ENCODE data around the gene POLK. TPM values are rescaled to one million over a fixed set of nuclear protein-coding genes. Genes with fewer than 3 reads are reported as not detected.

POLK gene
- total RNA-seq (10 to 100 TPM; 20.6 to 36.6 (median 24.9) TPM), polyA plus RNA-seq (10 to 100 TPM; 16.7 to 22.5 TPM), total RNA-seq (34.6 reads per million, percentile 63 among the genes with 10 or more reads in this experiment)

DNA sequence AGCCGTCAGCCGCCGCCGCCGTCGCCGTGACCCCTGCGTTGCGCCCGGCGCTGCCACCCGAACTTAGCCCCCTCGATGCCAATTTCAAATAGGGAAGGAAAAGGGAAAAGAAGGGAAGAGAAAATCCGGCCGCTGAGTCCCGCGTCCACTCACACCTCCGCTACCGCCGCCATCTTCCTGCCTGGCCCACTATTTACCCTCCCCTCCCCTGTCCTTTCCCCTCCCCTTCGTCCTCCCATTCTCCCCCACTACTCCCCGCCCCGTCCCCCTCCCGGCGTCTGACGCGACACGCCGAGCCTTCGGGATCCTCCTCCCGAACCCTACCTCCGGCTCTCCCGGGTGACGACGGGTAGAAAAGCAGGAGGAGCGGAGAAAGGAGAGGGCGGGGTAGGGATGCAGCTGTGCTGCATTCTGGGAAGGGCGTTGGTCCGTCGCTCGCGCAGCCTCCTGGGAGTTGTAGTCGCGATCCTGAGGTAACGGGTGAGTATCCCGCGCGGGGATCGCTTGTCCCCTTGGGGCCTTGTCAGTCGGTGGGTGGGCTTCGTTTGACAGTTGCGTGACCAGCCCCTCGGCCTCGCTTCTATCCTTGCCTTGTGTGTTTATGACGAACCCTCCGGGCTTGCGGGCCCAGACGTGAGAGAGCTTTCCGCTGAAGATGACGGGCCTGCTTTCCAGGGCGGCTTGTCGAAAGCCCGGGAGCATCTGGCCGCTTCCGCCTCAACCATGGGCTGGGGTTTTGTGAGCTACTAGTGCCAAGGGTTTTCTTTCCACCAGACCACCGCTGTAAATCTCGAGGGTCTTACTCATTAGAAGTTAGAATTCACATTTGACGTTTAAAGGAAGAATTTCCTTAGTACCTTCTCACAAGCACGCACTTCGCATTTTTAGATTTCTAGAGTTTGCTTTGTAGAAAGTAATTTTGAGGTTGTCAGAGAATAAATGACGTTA lies at the start of gene POLK, which contains the start of gene CERT1:
Gene POLK (plus strand): TSS at position 457 of the 948 bp plus-strand sequence.
Gene CERT1 (minus strand): TSS at position 195 of the 948 bp plus-strand sequence. CDS start 422 bp downstream, outside the sequence.
- peaks cover 0 to 11% (median 0%) of the 10 kb centered on the region in 11 donors for H3K9me3 Mint-ChIP-seq
- ATAC-seq (peak; percentile 95), DNase-seq (peak; percentile 70 to 94 (median 90))
- Histone ChIP-seq H3K27ac (ENCODE audit: low read depth, low read length) (peak within 1 kb of the TSS; percentile 75), H3K4me3 (ENCODE audit: low read length) (peak within 1 kb of the TSS; percentile 78), H3K9me3 (ENCODE audit: control insufficient read depth in 2 of 3, low read length in 3 of 3) (no peaks in the 10 kb centered on the region), H3K4me1 (ENCODE audit: control insufficient read depth in 2 of 2, insufficient read depth in 2 of 2, low read length in 2 of 2) (peaks cover 14 to 28% of the 10 kb centered on the region in 2 donors), H3K27me3 (ENCODE audit: control insufficient read depth in 2 of 2, insufficient read depth in 2 of 2, low read length in 2 of 2) (no peaks in the 10 kb centered on the region), H3K36me3 (ENCODE audit: control insufficient read depth in 2 of 3, insufficient read depth in 3 of 3, low read length in 3 of 3) (peaks cover 0 to 13% (median 0%) of the 10 kb centered on the region in 3 experiments)
- no peaks in the 10 kb centered on the region for H3K27me3 Mint-ChIP-seq
- ChIA-PET CTCF (no interaction called here), POLR2A (interaction anchor here (0.6 to 1.9 kb wide), 5 partner anchors 9 to 876 kb away, joined by 3 to 6 read pairs (median 4); partner anchors contain the start of genes GCNT4 and HMGCR)
- H3K4me1 Mint-ChIP-seq, result peaks cover 29 to 77% (median 54%) of the 10 kb centered on the region in 7 donors
- peak within 1 kb of the TSS; percentile 84 to 98 (median 93) for H3K27ac Mint-ChIP-seq
- peak within 1 kb of the TSS; percentile 89 to 97 (median 94) for H3K4me3 Mint-ChIP-seq
- intact Hi-C loops (cut with micrococcal nuclease), result loop anchor here (1.0 to 10.0 kb wide), 25 partner anchors 13 to 1946 kb away; partner anchors contain the start of genes GCNT4 (in 2 of the 2), GFM2 (in 2 of the 2), HEXB (in 2 of the 2) and NSA2 (in 2 of the 2)
- H3K36me3 Mint-ChIP-seq, result peaks cover 0 to 24% (median 7%) of the 10 kb centered on the region in 5 donors

DNA sequence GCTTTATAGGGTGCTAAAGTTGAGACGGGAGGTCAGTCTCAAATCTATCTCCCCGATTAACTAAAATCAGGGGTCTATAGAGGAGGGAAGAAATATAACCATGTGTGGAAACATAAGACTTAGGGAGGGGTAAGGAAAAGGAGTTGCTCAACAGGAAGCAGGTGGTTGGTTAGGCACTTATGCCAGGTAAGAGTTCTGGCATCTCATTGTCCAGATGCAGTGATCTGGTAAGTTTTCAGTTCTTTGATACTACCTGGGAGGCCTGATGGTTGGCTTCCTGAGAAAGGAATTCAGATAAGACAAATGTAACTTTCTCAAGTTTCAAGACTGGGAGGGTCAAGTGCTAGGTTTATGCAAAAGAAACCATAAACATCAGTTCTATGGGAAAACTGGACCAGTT lies 48.0 kb upstream of the POLK start:
- CTCF ChIA-PET, result no interaction called here
- DNase-seq, result no peak
- H3K36me3 Mint-ChIP-seq, result peaks cover 0 to 57% (median 46%) of the 10 kb centered on the region in 5 donors
- H3K27me3 Mint-ChIP-seq, result no peaks in the 10 kb centered on the region
- H3K9me3 ChIP-seq (ENCODE audit: control insufficient read depth in 2 of 3, low read length in 3 of 3), result peaks cover 0 to 6% (median 3%) of the 10 kb centered on the region in 3 experiments
- no peak overlapping the region for H3K4me3 ChIP-seq (ENCODE audit: low read length)
- no peak overlapping the region for H3K27ac ChIP-seq (ENCODE audit: low read depth, low read length)
- intact Hi-C loops (cut with micrococcal nuclease), result no loop called here
- peaks cover 28 to 70% (median 56%) of the 10 kb centered on the region in 7 donors for H3K4me1 Mint-ChIP-seq
- H3K27me3 ChIP-seq (ENCODE audit: control insufficient read depth in 2 of 2, insufficient read depth in 2 of 2, low read length in 2 of 2), result no peaks in the 10 kb centered on the region
- H3K27ac Mint-ChIP-seq, result peak overlapping the region in 1 of 9 donors; percentile 47
- H3K9me3 Mint-ChIP-seq, result peaks cover 0 to 17% (median 8%) of the 10 kb centered on the region in 11 donors
- ATAC-seq, result no peak
- POLR2A ChIA-PET, result no interaction called here
- H3K4me1 ChIP-seq (ENCODE audit: control insufficient read depth in 2 of 2, insufficient read depth in 2 of 2, low read length in 2 of 2), result peaks cover 0 to 19% of the 10 kb centered on the region in 2 donors
- peak overlapping the region in 1 of 10 donors; percentile 16 for H3K4me3 Mint-ChIP-seq
- H3K36me3 ChIP-seq (ENCODE audit: control insufficient read depth in 2 of 3, insufficient read depth in 3 of 3, low read length in 3 of 3), result peaks cover 0 to 7% (median 0%) of the 10 kb centered on the region in 3 experiments

DNA sequence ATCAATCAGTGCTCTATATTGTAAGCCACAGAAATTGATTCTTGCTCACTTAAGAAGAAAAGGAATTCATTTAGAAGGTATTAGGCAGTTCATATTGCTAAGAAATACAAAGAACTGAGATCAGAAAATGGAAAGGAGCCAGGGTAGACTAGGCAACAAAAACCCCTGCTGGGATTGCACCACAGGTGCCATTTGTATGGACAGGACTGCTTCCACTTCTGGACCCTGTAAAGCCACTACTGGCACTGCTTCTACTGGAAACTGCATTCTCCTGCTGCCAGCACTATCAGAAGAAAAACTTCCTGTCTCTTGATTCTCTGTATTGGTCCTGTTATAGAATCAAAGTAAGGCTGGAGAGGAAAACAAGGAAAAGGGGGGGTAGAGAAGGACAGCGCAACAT lies 46.2 kb upstream of the POLK start:
- H3K9me3 Mint-ChIP-seq, result peaks cover 6 to 34% (median 21%) of the 10 kb centered on the region in 11 donors
- peaks cover 0 to 17% (median 4%) of the 10 kb centered on the region in 3 experiments for H3K9me3 ChIP-seq (ENCODE audit: control insufficient read depth in 2 of 3, low read length in 3 of 3)
- ATAC-seq (no peak), DNase-seq (no peak)
- H3K27me3 ChIP-seq (ENCODE audit: control insufficient read depth in 2 of 2, insufficient read depth in 2 of 2, low read length in 2 of 2), result no peaks in the 10 kb centered on the region
- peaks cover 0 to 19% of the 10 kb centered on the region in 2 donors for H3K4me1 ChIP-seq (ENCODE audit: control insufficient read depth in 2 of 2, insufficient read depth in 2 of 2, low read length in 2 of 2)
- CTCF ChIA-PET, result no interaction called here
- H3K4me3 Mint-ChIP-seq, result peak overlapping the region in 4 of 10 donors; percentile 6 to 49 (median 24)
- H3K36me3 ChIP-seq (ENCODE audit: control insufficient read depth in 2 of 3, insufficient read depth in 3 of 3, low read length in 3 of 3), result peaks cover 0 to 7% (median 0%) of the 10 kb centered on the region in 3 experiments
- POLR2A ChIA-PET, result no interaction called here
- peak overlapping the region in 4 of 9 donors; percentile 34 to 61 (median 51) for H3K27ac Mint-ChIP-seq
- peaks cover 28 to 68% (median 56%) of the 10 kb centered on the region in 7 donors for H3K4me1 Mint-ChIP-seq
- intact Hi-C loops (cut with micrococcal nuclease), result no loop called here
- no peak overlapping the region for H3K4me3 ChIP-seq (ENCODE audit: low read length)
- no peaks in the 10 kb centered on the region for H3K27me3 Mint-ChIP-seq
- peaks cover 4 to 66% (median 56%) of the 10 kb centered on the region in 5 donors for H3K36me3 Mint-ChIP-seq
- no peak overlapping the region for H3K27ac ChIP-seq (ENCODE audit: low read depth, low read length)

DNA sequence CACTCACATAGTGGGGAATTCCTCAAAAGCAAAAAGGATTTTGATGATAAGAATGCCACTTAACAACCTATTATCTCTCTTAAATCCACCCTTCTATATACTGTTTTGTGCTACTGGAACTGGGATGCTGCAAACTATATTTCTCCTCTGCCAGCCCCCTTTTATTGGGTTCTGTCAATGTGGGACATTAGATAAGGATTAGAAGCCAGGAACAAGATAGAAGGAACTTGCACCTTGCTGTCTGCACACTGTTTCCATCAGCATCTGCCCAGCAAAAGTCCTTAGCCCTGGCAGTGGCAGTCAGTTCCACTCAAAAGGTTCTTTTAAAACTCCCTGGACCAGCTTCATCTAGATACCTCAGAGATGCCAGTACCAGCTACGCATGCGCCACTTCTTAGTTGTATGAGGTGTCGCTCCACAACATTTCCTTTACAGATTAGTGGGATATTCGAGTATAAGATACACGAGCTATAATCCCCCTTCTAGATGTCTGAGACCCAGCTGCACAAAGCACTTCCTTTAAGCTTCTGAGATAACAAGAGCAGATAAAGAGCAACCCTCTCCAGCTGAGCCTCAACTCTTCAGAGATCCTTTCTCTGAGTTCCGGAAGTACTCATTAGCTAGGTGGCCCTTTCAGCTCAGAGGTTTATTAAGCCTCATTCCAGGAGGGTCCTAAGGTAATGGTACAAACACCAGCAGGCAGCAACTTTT lies 45.5 kb upstream of the POLK start:
- intact Hi-C loops (cut with micrococcal nuclease), result no loop called here
- H3K4me1 ChIP-seq (ENCODE audit: control insufficient read depth in 2 of 2, insufficient read depth in 2 of 2, low read length in 2 of 2), result peaks cover 0 to 19% of the 10 kb centered on the region in 2 donors
- Mint-ChIP-seq H3K27me3 (no peaks in the 10 kb centered on the region), H3K4me3 (peak overlapping the region in 8 of 10 donors; percentile 1 to 54 (median 37)), H3K4me1 (peaks cover 27 to 64% (median 56%) of the 10 kb centered on the region in 7 donors), H3K27ac (peak overlapping the region in 5 of 9 donors; percentile 22 to 68 (median 39)), H3K9me3 (peaks cover 7 to 41% (median 26%) of the 10 kb centered on the region in 11 donors), H3K36me3 (peaks cover 4 to 69% (median 59%) of the 10 kb centered on the region in 5 donors)
- no peak overlapping the region for H3K4me3 ChIP-seq (ENCODE audit: low read length)
- H3K27ac ChIP-seq (ENCODE audit: low read depth, low read length), result no peak overlapping the region
- ChIA-PET POLR2A (interaction anchor here (0.7 kb wide), 1 partner anchor 317 kb away, joined by 4 read pairs; no protein-coding TSS in a partner anchor), CTCF (interaction anchor here (0.6 kb wide), 1 partner anchor 18 kb away, joined by 3 read pairs; no protein-coding TSS in a partner anchor)
- peaks cover 0 to 7% (median 0%) of the 10 kb centered on the region in 3 experiments for H3K36me3 ChIP-seq (ENCODE audit: control insufficient read depth in 2 of 3, insufficient read depth in 3 of 3, low read length in 3 of 3)
- peaks cover 0 to 23% (median 4%) of the 10 kb centered on the region in 3 experiments for H3K9me3 ChIP-seq (ENCODE audit: control insufficient read depth in 2 of 3, low read length in 3 of 3)
- ATAC-seq (no peak), DNase-seq (peak in 3 of 9 donors; percentile 0 to 7 (median 2))
- no peaks in the 10 kb centered on the region for H3K27me3 ChIP-seq (ENCODE audit: control insufficient read depth in 2 of 2, insufficient read depth in 2 of 2, low read length in 2 of 2)

DNA sequence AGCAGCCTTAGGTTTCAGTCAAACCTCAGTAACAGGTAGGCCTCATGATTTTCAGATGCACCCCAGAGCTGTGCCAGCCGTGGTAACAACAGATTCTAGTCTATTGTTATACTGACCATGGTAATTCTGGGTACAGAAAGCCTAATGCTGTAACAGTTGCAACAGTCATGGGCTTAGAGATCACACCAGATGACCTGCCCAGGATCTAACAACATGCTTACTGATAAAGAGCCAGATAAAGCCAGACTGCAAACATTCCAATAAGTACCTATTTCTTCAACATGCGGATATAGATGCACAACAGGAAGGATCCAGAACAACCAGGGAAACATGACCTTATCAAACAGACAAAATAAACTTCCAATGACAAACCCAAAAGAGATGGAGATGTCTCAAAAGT lies 43.1 kb upstream of the POLK start:
- no peak overlapping the region for H3K4me3 ChIP-seq (ENCODE audit: low read length)
- H3K4me1 Mint-ChIP-seq, result peaks cover 17 to 53% (median 38%) of the 10 kb centered on the region in 7 donors
- H3K9me3 Mint-ChIP-seq, result peaks cover 7 to 62% (median 30%) of the 10 kb centered on the region in 11 donors
- POLR2A ChIA-PET, result interaction anchor here (0.7 kb wide), 1 partner anchor 1184 kb away, joined by 3 read pairs; no protein-coding TSS in a partner anchor
- peaks cover 0 to 7% (median 0%) of the 10 kb centered on the region in 3 experiments for H3K36me3 ChIP-seq (ENCODE audit: control insufficient read depth in 2 of 3, insufficient read depth in 3 of 3, low read length in 3 of 3)
- H3K27ac Mint-ChIP-seq, result no peak overlapping the region
- intact Hi-C loops (cut with micrococcal nuclease), result loop anchor here in 1 of 2 donors (2.0 kb wide), 1 partner anchor 26 kb away; no protein-coding TSS in a partner anchor
- H3K9me3 ChIP-seq (ENCODE audit: control insufficient read depth in 2 of 3, low read length in 3 of 3), result peaks cover 0 to 24% (median 4%) of the 10 kb centered on the region in 3 experiments
- no peaks in the 10 kb centered on the region for H3K27me3 Mint-ChIP-seq
- CTCF ChIA-PET, result interaction anchor here (1.1 kb wide), 1 partner anchor 8 kb away, joined by 3 read pairs; no protein-coding TSS in a partner anchor
- H3K27ac ChIP-seq (ENCODE audit: low read depth, low read length), result no peak overlapping the region
- peaks cover 8 to 69% (median 66%) of the 10 kb centered on the region in 5 donors for H3K36me3 Mint-ChIP-seq
- no peaks in the 10 kb centered on the region for H3K27me3 ChIP-seq (ENCODE audit: control insufficient read depth in 2 of 2, insufficient read depth in 2 of 2, low read length in 2 of 2)
- ATAC-seq (no peak), DNase-seq (no peak)
- H3K4me1 ChIP-seq (ENCODE audit: control insufficient read depth in 2 of 2, insufficient read depth in 2 of 2, low read length in 2 of 2), result peaks cover 0 to 19% of the 10 kb centered on the region in 2 donors
- no peak overlapping the region for H3K4me3 Mint-ChIP-seq

Data from naive thymus-derived CD4-positive, alpha-beta T cell (primary cell).